OCI-LY3 (cell line): ENCODE results near the gene AGAP1.

Experiments used
- EZH2phosphoT487 ChIP-seq: fragments of 200-600 bp; shearing (Covaris generic); IDR thresholded peaks from 2 replicates; pipeline ENCODE4 v1.6.1; 2018; ENCODE audit warnings: antibody characterized with exemption, mixed run types, low read depth
- TF ChIP-seq, protein P1 (sequence below): fragments of 200-600, 300-600 bp; sonication (generic); IDR thresholded peaks from 2 replicates; pipeline ENCODE4 v1.5.1; 2014; ENCODE audit warnings: antibody characterized with exemption, low read length, low read depth

GRCh38 chr2:236051806-236052205 lies 558.0 kb downstream of the AGAP1 start:
- TF ChIP-seq, protein P1, sequence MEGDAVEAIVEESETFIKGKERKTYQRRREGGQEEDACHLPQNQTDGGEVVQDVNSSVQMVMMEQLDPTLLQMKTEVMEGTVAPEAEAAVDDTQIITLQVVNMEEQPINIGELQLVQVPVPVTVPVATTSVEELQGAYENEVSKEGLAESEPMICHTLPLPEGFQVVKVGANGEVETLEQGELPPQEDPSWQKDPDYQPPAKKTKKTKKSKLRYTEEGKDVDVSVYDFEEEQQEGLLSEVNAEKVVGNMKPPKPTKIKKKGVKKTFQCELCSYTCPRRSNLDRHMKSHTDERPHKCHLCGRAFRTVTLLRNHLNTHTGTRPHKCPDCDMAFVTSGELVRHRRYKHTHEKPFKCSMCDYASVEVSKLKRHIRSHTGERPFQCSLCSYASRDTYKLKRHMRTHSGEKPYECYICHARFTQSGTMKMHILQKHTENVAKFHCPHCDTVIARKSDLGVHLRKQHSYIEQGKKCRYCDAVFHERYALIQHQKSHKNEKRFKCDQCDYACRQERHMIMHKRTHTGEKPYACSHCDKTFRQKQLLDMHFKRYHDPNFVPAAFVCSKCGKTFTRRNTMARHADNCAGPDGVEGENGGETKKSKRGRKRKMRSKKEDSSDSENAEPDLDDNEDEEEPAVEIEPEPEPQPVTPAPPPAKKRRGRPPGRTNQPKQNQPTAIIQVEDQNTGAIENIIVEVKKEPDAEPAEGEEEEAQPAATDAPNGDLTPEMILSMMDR: no peak
- no peak for TF ChIP-seq EZH2phosphoT487
